Measurements from ENCODE around the gene UGT2B10. TPM values are rescaled to one million over a fixed set of nuclear protein-coding genes. Genes with fewer than 3 reads are reported as not detected.

UGT2B10 gene
- total and polyA plus RNA-seq, 2 of the 13 experiments (the other 11 are each of a cell fraction or from before 2014, with no cell fraction given), result 107 to 148 TPM

GRCh38 chr4:68871809-68872642, 56.2 kb downstream of the UGT2B10 start (continued):
- TF ChIP-seq THRA (CRISPR knock-in tag; IDR thresholded peaks at IDR 0.05; ENCODE audit: borderline replicate concordance) (no peak), ZBTB39 (CRISPR knock-in tag; IDR thresholded peaks at IDR 0.05) (no peak), SRSF1 (optimal IDR thresholded peaks at IDR 0.05; ENCODE audit: low read depth, low read length) (no peak), NCOR1 (IDR thresholded peaks at IDR 0.05; ENCODE audit: borderline replicate concordance, low read length) (peak; percentile 91), ZSCAN29 (CRISPR knock-in tag; conservative IDR thresholded peaks at IDR 0.05) (no peak), HOXA3 (CRISPR knock-in tag; IDR thresholded peaks at IDR 0.05) (no peak), MZF1 (CRISPR knock-in tag; IDR thresholded peaks at IDR 0.05; ENCODE audit: borderline replicate concordance) (no peak), ETV6 (CRISPR knock-in tag; conservative IDR thresholded peaks at IDR 0.05) (no peak), CBX1 (IDR thresholded peaks at IDR 0.05; ENCODE audit: low read depth) (no peak), ARNTL (CRISPR knock-in tag; IDR thresholded peaks at IDR 0.05) (0 out of 2 replicates have a peak, but pooled peaks have one; percentile 13), PHF8 (CRISPR knock-in tag; IDR thresholded peaks at IDR 0.05) (no peak), NRL (CRISPR knock-in tag; IDR thresholded peaks at IDR 0.05; ENCODE audit: borderline replicate concordance) (no peak), RBM39 (IDR thresholded peaks at IDR 0.05; ENCODE audit: low read depth, low read length, poor library complexity, severe bottlenecking) (no peak), KDM1A (CRISPR knock-in tag; IDR thresholded peaks at IDR 0.05) (no peak), ZNF614 (CRISPR knock-in tag; IDR thresholded peaks at IDR 0.05; ENCODE audit: borderline replicate concordance) (peak; percentile 43; the same call in 1 of the 2 replicates), POGZ (CRISPR knock-in tag; IDR thresholded peaks at IDR 0.05) (peak; percentile 33; the same call in 1 of the 2 replicates)
- TF ChIP-seq, protein P1, sequence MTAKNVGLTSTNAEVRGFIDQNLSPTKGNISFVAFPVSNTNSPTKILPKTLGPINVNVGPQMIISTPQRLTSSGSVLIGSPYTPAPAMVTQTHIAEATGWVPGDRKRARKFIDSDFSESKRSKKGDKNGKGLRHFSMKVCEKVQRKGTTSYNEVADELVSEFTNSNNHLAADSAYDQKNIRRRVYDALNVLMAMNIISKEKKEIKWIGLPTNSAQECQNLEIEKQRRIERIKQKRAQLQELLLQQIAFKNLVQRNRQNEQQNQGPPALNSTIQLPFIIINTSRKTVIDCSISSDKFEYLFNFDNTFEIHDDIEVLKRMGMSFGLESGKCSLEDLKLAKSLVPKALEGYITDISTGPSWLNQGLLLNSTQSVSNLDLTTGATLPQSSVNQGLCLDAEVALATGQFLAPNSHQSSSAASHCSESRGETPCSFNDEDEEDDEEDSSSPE (CRISPR knock-in tag; IDR thresholded peaks at IDR 0.05), result no peak
- TF ChIP-seq, protein P2, sequence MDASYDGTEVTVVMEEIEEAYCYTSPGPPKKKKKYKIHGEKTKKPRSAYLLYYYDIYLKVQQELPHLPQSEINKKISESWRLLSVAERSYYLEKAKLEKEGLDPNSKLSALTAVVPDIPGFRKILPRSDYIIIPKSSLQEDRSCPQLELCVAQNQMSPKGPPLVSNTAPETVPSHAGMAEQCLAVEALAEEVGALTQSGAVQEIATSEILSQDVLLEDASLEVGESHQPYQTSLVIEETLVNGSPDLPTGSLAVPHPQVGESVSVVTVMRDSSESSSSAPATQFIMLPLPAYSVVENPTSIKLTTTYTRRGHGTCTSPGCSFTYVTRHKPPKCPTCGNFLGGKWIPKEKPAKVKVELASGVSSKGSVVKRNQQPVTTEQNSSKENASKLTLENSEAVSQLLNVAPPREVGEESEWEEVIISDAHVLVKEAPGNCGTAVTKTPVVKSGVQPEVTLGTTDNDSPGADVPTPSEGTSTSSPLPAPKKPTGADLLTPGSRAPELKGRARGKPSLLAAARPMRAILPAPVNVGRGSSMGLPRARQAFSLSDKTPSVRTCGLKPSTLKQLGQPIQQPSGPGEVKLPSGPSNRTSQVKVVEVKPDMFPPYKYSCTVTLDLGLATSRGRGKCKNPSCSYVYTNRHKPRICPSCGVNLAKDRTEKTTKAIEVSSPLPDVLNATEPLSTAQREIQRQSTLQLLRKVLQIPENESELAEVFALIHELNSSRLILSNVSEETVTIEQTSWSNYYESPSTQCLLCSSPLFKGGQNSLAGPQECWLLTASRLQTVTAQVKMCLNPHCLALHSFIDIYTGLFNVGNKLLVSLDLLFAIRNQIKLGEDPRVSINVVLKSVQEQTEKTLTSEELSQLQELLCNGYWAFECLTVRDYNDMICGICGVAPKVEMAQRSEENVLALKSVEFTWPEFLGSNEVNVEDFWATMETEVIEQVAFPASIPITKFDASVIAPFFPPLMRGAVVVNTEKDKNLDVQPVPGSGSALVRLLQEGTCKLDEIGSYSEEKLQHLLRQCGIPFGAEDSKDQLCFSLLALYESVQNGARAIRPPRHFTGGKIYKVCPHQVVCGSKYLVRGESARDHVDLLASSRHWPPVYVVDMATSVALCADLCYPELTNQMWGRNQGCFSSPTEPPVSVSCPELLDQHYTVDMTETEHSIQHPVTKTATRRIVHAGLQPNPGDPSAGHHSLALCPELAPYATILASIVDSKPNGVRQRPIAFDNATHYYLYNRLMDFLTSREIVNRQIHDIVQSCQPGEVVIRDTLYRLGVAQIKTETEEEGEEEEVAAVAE (CRISPR knock-in tag; IDR thresholded peaks at IDR 0.05; ENCODE audit: borderline replicate concordance), result no peak
